Activated CD4-positive, alpha-beta T cell treated with anti-CD3 and anti-CD28 coated beads for 36 hours (primary cell): Measurements from ENCODE around the gene DUS1L. TPM values are rescaled to one million over a fixed set of nuclear protein-coding genes. Genes with fewer than 3 reads are reported as not detected.

Experiments used
- ATAC-seq: fragments of 200-7000 bp; cut with Tn5 transposase; one replicate; pipeline ENCODE4 v1.10.0; 2021; ENCODE audit warnings: mild to moderate bottlenecking, moderate library complexity
- CTCF ChIA-PET: fragments of 350-600 bp; sonication (Branson Sonifier 250); formaldehyde crosslinking; loops from one replicate; lab custom pipeline; 2021; ENCODE audit warnings: antibody characterized with exemption; lab: Charles Lee
- POLR2A ChIA-PET: fragments of 350-600 bp; sonication (Branson Sonifier 250); formaldehyde crosslinking; loops from one replicate; lab custom pipeline; 2021; ENCODE audit warnings: antibody characterized with exemption, inconsistent platforms; lab: Charles Lee
- DNase-seq: peaks from one replicate; pipeline ENCODE4 v3.0.0-alpha.2; 2020
- H3K27ac Mint-ChIP-seq: one replicate; pipeline ENCODE4 v1.8.0; 2021; ENCODE audit warnings: mixed read lengths
- H3K27me3 Mint-ChIP-seq: one replicate; pipeline ENCODE4 v1.8.0; 2021; ENCODE audit warnings: mixed read lengths
- H3K36me3 Mint-ChIP-seq: one replicate; pipeline ENCODE4 v1.8.0; 2021; ENCODE audit warnings: low read depth, mixed read lengths
- H3K4me1 Mint-ChIP-seq: one replicate; pipeline ENCODE4 v1.8.0; 2021; ENCODE audit warnings: mixed read lengths
- H3K4me3 Mint-ChIP-seq: one replicate; pipeline ENCODE4 v1.8.0; 2021; ENCODE audit warnings: mild to moderate bottlenecking, moderate library complexity, mixed read lengths
- H3K9me3 Mint-ChIP-seq: one replicate; pipeline ENCODE4 v1.8.0; 2021; ENCODE audit warnings: low read depth, mixed read lengths
- intact Hi-C, 2 experiments: fragments of 100-400 bp; cut with DNase I in 1 of 2; cut with micrococcal nuclease in 1 of 2; formaldehyde crosslinking; loops; one replicate each; pipeline versions ENCODE4 v1.14.2 to v1.15.1; 2022 to 2024; cut with DNase I, micrococcal nuclease
- total RNA-seq, 2 experiments: library from RNA; stranded (reverse); gene quantifications; one replicate each; pipeline ENCODE4 v1.2.3, GENCODE V29; 2021

DUS1L gene
- total RNA-seq, 2 experiments from 2014 or later: 119 to 124 TPM

- Mint-ChIP-seq H3K4me1 (peaks cover 45% of the 10 kb centered on the region), H3K27ac (peak overlapping the region; percentile 13), H3K4me3 (peak overlapping the region; percentile 32), H3K27me3 (no peaks in the 10 kb centered on the region), H3K36me3 (peaks cover 7% of the 10 kb centered on the region), H3K9me3 (no peaks in the 10 kb centered on the region)
- ATAC-seq (no peak), DNase-seq (no peak)
- intact Hi-C loops: loop anchor here in 1 of 2 experiments (5.0 kb wide), 2 partner anchors 44 to 94 kb away; no protein-coding TSS in a partner anchor
- CTCF ChIA-PET: interaction anchor here (1.0 to 1.1 kb wide), 2 partner anchors 9 to 78 kb away, joined by 3 to 4 read pairs; no protein-coding TSS in a partner anchor
- POLR2A ChIA-PET: no interaction called here
Measured at GRCh38 chr17:82108038-82108437, 42.4 kb upstream of the DUS1L start.

- peak overlapping the region; percentile 84 for H3K4me3 Mint-ChIP-seq
- intact Hi-C loops: loop anchor here in 1 of 2 experiments (5.0 kb wide), 2 partner anchors 45 to 95 kb away; no protein-coding TSS in a partner anchor
- H3K4me1 Mint-ChIP-seq: peaks cover 45% of the 10 kb centered on the region
- no peaks in the 10 kb centered on the region for H3K9me3 Mint-ChIP-seq
- no peak for ATAC-seq
- CTCF ChIA-PET: interaction anchor here (1.1 to 2.1 kb wide), 2 partner anchors 9 to 19 kb away, joined by 4 to 7 read pairs; no protein-coding TSS in a partner anchor
- H3K27ac Mint-ChIP-seq: peak overlapping the region; percentile 47
- DNase-seq: peak; percentile 43
- peaks cover 7% of the 10 kb centered on the region for H3K36me3 Mint-ChIP-seq
- POLR2A ChIA-PET: no interaction called here
- H3K27me3 Mint-ChIP-seq: no peaks in the 10 kb centered on the region
Measured at GRCh38 chr17:82107341-82107860, 41.8 kb upstream of the DUS1L start.

- Mint-ChIP-seq H3K27ac (peak overlapping the region; percentile 96), H3K4me1 (peaks cover 43% of the 10 kb centered on the region), H3K9me3 (no peaks in the 10 kb centered on the region), H3K36me3 (peaks cover 7% of the 10 kb centered on the region), H3K4me3 (peak overlapping the region; percentile 84), H3K27me3 (no peaks in the 10 kb centered on the region)
- ChIA-PET POLR2A (interaction anchor here (0.6 to 1.2 kb wide), 4 partner anchors 13 to 433 kb away, joined by 3 to 6 read pairs (median 4); partner anchors contain the start of gene DCXR), CTCF (interaction anchor here (0.7 to 2.1 kb wide), 5 partner anchors 20 to 255 kb away, joined by 3 to 8 read pairs (median 3); no protein-coding TSS in a partner anchor)
- no peak for DNase-seq
- intact Hi-C loops: loop anchor here in 1 of 2 experiments (5.0 kb wide), 2 partner anchors 46 to 96 kb away; no protein-coding TSS in a partner anchor
- ATAC-seq: no peak
Measured at GRCh38 chr17:82106688-82107305, 41.2 kb upstream of the DUS1L start.

GRCh38 chr17:82105882-82106687 is 40.5 kb upstream of the DUS1L start:
- POLR2A ChIA-PET: interaction anchor here (0.6 to 1.2 kb wide), 4 partner anchors 14 to 434 kb away, joined by 3 to 6 read pairs (median 4); partner anchors contain the start of gene DCXR
- Mint-ChIP-seq H3K27ac (peak overlapping the region; percentile 96), H3K4me1 (peaks cover 43% of the 10 kb centered on the region), H3K9me3 (no peaks in the 10 kb centered on the region), H3K27me3 (no peaks in the 10 kb centered on the region), H3K36me3 (peaks cover 7% of the 10 kb centered on the region), H3K4me3 (peak overlapping the region; percentile 84)
- intact Hi-C loops: loop anchor here in 1 of 2 experiments (5.0 kb wide), 2 partner anchors 46 to 96 kb away; no protein-coding TSS in a partner anchor
- DNase-seq: peak; percentile 81
- CTCF ChIA-PET: interaction anchor here (0.7 to 2.1 kb wide), 7 partner anchors 20 to 256 kb away, joined by 3 to 8 read pairs (median 3); no protein-coding TSS in a partner anchor
- ATAC-seq: peak; percentile 82

- ChIA-PET POLR2A (interaction anchor here (0.6 to 1.2 kb wide), 2 partner anchors 11 to 15 kb away, joined by 3 to 4 read pairs; no protein-coding TSS in a partner anchor), CTCF (interaction anchor here (0.8 to 2.1 kb wide), 6 partner anchors 21 to 84 kb away, joined by 3 to 8 read pairs (median 4); no protein-coding TSS in a partner anchor)
- Mint-ChIP-seq H3K27ac (peak overlapping the region; percentile 96), H3K36me3 (peaks cover 10% of the 10 kb centered on the region), H3K4me3 (peak overlapping the region; percentile 84), H3K4me1 (peaks cover 43% of the 10 kb centered on the region), H3K9me3 (no peaks in the 10 kb centered on the region), H3K27me3 (no peaks in the 10 kb centered on the region)
- ATAC-seq (no peak), DNase-seq (no peak)
- intact Hi-C loops: loop anchor here in 1 of 2 experiments (5.0 kb wide), 2 partner anchors 47 to 97 kb away; no protein-coding TSS in a partner anchor
Measured at GRCh38 chr17:82105417-82105881, 39.8 kb upstream of the DUS1L start.

- Mint-ChIP-seq H3K9me3 (no peaks in the 10 kb centered on the region), H3K4me3 (peak overlapping the region; percentile 84), H3K27ac (peak overlapping the region; percentile 96), H3K36me3 (peaks cover 10% of the 10 kb centered on the region), H3K27me3 (no peaks in the 10 kb centered on the region), H3K4me1 (peaks cover 42% of the 10 kb centered on the region)
- POLR2A ChIA-PET: interaction anchor here (0.6 kb wide), 1 partner anchor 12 kb away, joined by 4 read pairs; no protein-coding TSS in a partner anchor
- CTCF ChIA-PET: interaction anchor here (0.9 kb wide), 1 partner anchor 50 kb away, joined by 5 read pairs; no protein-coding TSS in a partner anchor
- no peak for DNase-seq
- no peak for ATAC-seq
- intact Hi-C loops: loop anchor here in 1 of 2 experiments (5.0 kb wide), 2 partner anchors 47 to 97 kb away; no protein-coding TSS in a partner anchor
Measured at GRCh38 chr17:82104797-82105416, 39.3 kb upstream of the DUS1L start.

- intact Hi-C loops: no loop called here
- ATAC-seq: no peak
- no peaks in the 10 kb centered on the region for H3K9me3 Mint-ChIP-seq
Measured at GRCh38 chr17:82103553-82104451, 38.2 kb upstream of the DUS1L start.

GRCh38 chr17:82101767-82102679 is 36.4 kb upstream of the DUS1L start:
- H3K9me3 Mint-ChIP-seq: no peaks in the 10 kb centered on the region
- CTCF ChIA-PET: interaction anchor here (1.1 kb wide), 1 partner anchor 24 kb away, joined by 4 read pairs; no protein-coding TSS in a partner anchor
- peaks cover 29% of the 10 kb centered on the region for H3K4me1 Mint-ChIP-seq
- ATAC-seq (no peak), DNase-seq (no peak)
- H3K27me3 Mint-ChIP-seq: no peaks in the 10 kb centered on the region
- no peak overlapping the region for H3K27ac Mint-ChIP-seq
- intact Hi-C loops: no loop called here
- H3K4me3 Mint-ChIP-seq: no peak overlapping the region
- POLR2A ChIA-PET: no interaction called here
- H3K36me3 Mint-ChIP-seq: peaks cover 10% of the 10 kb centered on the region

More at GRCh38 chr17:82103553-82104451, 38.2 kb upstream of the DUS1L start:
- ChIA-PET CTCF (interaction anchor here (0.6 kb wide), 1 partner anchor 11 kb away, joined by 3 read pairs; no protein-coding TSS in a partner anchor), POLR2A (no interaction called here)
- no peak overlapping the region for H3K4me3 Mint-ChIP-seq
- H3K27me3 Mint-ChIP-seq: no peaks in the 10 kb centered on the region
- peaks cover 39% of the 10 kb centered on the region for H3K4me1 Mint-ChIP-seq
- H3K27ac Mint-ChIP-seq: no peak overlapping the region
- H3K36me3 Mint-ChIP-seq: peaks cover 10% of the 10 kb centered on the region
- DNase-seq: no peak

GRCh38 chr17:82101301-82101715 is 35.7 kb upstream of the DUS1L start:
- DNase-seq: no peak
- no peak for ATAC-seq
- ChIA-PET CTCF (interaction anchor here (1.1 kb wide), 1 partner anchor 25 kb away, joined by 4 read pairs; no protein-coding TSS in a partner anchor), POLR2A (no interaction called here)
- Mint-ChIP-seq H3K36me3 (peaks cover 8% of the 10 kb centered on the region), H3K4me3 (no peak overlapping the region), H3K27me3 (no peaks in the 10 kb centered on the region), H3K9me3 (no peaks in the 10 kb centered on the region), H3K4me1 (peaks cover 24% of the 10 kb centered on the region), H3K27ac (no peak overlapping the region)
- intact Hi-C loops: no loop called here
